ENCODE measurements around the gene FBXO31. TPM values are rescaled to one million over a fixed set of nuclear protein-coding genes. Genes with fewer than 3 reads are reported as not detected.

The FBXO31 gene, protein sequence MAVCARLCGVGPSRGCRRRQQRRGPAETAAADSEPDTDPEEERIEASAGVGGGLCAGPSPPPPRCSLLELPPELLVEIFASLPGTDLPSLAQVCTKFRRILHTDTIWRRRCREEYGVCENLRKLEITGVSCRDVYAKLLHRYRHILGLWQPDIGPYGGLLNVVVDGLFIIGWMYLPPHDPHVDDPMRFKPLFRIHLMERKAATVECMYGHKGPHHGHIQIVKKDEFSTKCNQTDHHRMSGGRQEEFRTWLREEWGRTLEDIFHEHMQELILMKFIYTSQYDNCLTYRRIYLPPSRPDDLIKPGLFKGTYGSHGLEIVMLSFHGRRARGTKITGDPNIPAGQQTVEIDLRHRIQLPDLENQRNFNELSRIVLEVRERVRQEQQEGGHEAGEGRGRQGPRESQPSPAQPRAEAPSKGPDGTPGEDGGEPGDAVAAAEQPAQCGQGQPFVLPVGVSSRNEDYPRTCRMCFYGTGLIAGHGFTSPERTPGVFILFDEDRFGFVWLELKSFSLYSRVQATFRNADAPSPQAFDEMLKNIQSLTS
- 25.6 and 30.6 TPM in 2 replicates for total RNA-seq

DNA sequence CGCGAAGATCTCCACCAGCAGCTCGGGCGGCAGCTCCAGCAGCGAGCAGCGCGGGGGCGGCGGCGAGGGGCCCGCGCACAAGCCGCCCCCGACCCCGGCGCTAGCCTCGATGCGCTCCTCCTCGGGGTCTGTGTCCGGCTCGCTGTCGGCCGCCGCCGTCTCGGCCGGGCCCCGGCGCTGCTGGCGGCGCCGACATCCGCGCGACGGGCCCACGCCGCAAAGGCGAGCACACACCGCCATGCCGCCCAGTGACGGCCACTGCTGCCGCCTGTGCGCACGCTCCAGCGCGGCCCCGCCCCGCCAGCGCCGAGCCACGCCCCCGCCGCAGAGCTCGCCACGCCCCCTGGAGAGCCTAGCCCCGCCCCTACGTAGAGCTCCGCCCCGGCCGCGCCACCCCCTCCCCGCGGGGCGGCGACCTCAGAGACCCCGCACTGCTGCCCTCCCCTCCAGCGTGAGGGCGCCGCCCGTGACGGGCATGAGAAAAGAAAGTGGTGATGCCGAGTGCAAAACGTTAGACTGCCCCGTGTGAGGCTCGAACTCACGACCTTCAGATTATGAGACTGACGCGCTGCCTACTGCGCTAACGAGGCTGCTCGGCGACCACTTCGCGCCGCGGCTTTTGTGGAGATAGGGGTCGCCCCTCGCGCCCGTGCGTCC, at the start of gene FBXO31:
Gene FBXO31, minus strand, starts transcription at position 272 of the 657 bp plus-strand sequence. Its CDS starts 32 bp downstream, at position 240.

DNA sequence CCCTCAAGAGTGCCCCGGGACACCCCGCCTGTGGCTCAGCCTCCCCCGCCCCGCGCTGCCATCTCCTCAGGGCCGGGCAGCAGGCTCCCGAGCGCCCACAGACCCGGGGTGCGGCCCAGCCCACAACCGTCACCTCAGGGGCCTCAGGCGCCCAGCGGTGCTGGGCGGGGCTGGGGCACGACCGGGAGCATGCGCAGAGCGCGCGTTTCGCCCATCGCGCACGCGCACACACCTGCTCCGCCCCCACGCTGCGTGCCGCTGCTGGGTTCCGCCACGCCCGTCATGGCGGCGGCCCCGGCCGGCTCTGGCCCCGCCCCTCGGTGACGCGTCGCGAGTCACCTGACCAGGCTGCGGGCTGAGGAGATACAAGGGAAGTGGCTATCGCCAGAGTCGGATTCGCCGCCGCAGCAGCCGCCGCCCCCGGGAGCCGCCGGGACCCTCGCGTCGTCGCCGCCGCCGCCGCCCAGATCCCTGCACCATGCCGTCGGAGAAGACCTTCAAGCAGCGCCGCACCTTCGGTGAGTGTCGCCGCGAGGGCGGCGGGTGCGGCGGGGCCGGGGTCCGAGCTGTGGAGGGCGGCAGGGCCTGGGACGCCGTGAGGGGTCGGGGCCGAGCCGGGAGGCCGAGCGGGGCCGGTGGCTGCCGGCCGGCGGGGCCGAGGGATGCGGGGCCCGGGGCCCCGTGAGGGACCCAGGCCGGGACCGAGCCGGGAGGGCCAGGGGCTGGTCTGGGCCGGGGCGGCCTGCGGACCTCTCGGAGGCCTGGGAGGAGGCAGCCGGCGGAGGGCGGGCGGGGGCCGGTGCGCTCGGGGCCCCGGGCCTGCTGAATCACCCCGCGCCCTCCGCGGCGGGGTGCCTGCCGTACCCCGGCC, 8.6 kb upstream of the FBXO31 start, which contains the start of gene MAP1LC3B:
Gene MAP1LC3B, plus strand, starts transcription at position 387 of the 871 bp plus-strand sequence. Its CDS starts 92 bp downstream, at position 479.

DNA sequence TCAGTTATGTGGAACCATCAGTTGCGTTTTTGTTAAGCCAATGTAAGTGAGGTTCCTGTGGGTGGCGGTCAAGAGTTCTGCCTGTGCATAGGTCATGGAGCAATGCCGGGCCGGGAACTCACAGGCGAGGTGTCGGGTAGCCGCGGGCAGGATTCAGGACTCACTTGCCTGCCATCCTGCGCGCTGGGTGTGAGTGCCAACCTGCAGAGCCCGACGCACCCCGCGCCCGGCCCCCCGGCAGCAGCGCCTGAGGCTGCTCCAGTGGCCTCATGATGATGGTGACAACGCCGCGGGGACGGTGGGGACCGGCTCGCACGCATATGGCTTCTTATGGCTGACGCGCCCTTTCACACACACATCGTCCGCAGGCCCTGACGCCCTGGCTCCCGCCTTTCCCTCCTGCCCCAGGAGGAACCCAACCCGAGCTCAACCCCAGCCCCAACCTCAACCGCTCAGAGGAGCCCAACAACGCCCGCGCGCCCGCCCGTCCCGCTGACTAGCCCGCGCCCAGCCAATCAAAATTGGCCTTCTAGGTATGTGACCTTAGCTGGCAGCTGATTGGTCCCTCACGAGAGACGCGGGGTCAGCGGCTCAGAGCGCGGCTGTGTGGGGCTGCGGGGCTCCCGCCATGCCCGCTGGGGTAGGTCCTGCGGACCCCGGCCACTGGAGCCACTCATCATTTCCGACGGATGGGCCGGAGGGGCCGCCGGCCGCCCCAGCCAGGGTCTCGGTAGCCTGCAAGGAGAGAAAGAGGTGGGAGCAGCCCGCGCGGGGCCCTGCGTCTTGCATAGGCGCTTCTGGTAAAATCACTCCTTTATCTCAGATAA, 66.4 kb downstream of the FBXO31 start, which contains the start of gene C16orf95:
Gene C16orf95, minus strand, starts transcription at position 470 of the 827 bp plus-strand sequence. Its CDS starts 150 bp downstream, at position 320.

Other genes with a start within 250 kb of the FBXO31 start
- gene C16orf95, start 66.4 kb downstream of the FBXO31 start, total RNA-seq = 2.1 and 3.1 TPM in 2 replicates
- gene MAP1LC3B, start 8.6 kb upstream of the FBXO31 start, total RNA-seq = 51.9 and 57.6 TPM in 2 replicates
- gene ZCCHC14, start 109.2 kb upstream of the FBXO31 start, total RNA-seq = 26.5 and 31.5 TPM in 2 replicates
- not detected in 2 replicates for gene JPH3, start 218.7 kb upstream of the FBXO31 start, total RNA-seq